Mesendoderm (in vitro differentiated cells): Measurements from ENCODE around the gene FAM174C.

ENCODE experiments used
- DNase-seq: peaks from one replicate; pipeline ENCODE4 v3.0.0; 2013
- H2AK5ac ChIP-seq: 2 replicates; pipeline ENCODE4 v1.6.1; 2013; ENCODE audit warnings: low read length, inconsistent platforms
- H2BK120ac ChIP-seq: 2 replicates; pipeline ENCODE4 v1.6.1; 2013; ENCODE audit warnings: low read depth, mild to moderate bottlenecking, low read length, moderate library complexity, mixed read lengths
- H2BK15ac ChIP-seq: replicated peaks from 2 replicates; pipeline ENCODE4 v1.6.1; 2013; ENCODE audit warnings: low read depth, mild to moderate bottlenecking, moderate library complexity
- H2BK5ac ChIP-seq: 2 replicates; pipeline ENCODE4 v1.6.1; 2013; ENCODE audit warnings: low read length, inconsistent platforms
- H3K18ac ChIP-seq: 2 replicates; pipeline ENCODE4 v1.6.1; 2013; ENCODE audit warnings: mild to moderate bottlenecking, low read length, mixed read lengths
- H3K23ac ChIP-seq: one replicate; pipeline ENCODE4 v1.6.1; 2013; ENCODE audit warnings: low read length
- H3K27ac ChIP-seq: 2 replicates; pipeline ENCODE4 v1.5.1; 2013; ENCODE audit warnings: low read depth, mild to moderate bottlenecking, inconsistent platforms, low read length, moderate library complexity
- H3K27me3 ChIP-seq: 2 replicates; pipeline ENCODE4 v1.6.1; 2013; ENCODE audit warnings: low read length, control low read depth, mild to moderate bottlenecking, inconsistent platforms; ENCODE audit not compliant: insufficient read depth, poor library complexity
- H3K36me3 ChIP-seq: 2 replicates; pipeline ENCODE4 v1.6.1; 2013; ENCODE audit warnings: low read length, inconsistent platforms; ENCODE audit not compliant: control insufficient read depth, insufficient read depth
- H3K4ac ChIP-seq: one replicate; pipeline ENCODE4 v1.6.1; 2013; ENCODE audit warnings: low read depth, mild to moderate bottlenecking, low read length, moderate library complexity
- H3K4me1 ChIP-seq: 2 replicates; pipeline ENCODE4 v1.6.1; 2013; ENCODE audit warnings: low read depth, low read length, inconsistent platforms; ENCODE audit not compliant: control insufficient read depth
- H3K4me2 ChIP-seq: 2 replicates; pipeline ENCODE4 v1.6.1; 2013; ENCODE audit warnings: low read length
- H3K4me3 ChIP-seq: 2 replicates; pipeline ENCODE4 v1.5.1; 2013; ENCODE audit warnings: mild to moderate bottlenecking, low read length
- H3K56ac ChIP-seq: one replicate; pipeline ENCODE4 v1.6.1; 2013; ENCODE audit warnings: low read length
- H3K79me1 ChIP-seq: 2 replicates; pipeline ENCODE4 v1.6.1; 2013; ENCODE audit warnings: low read length, inconsistent platforms
- H3K79me2 ChIP-seq: 2 replicates; pipeline ENCODE4 v1.6.1; 2013; ENCODE audit warnings: mild to moderate bottlenecking, low read length; ENCODE audit not compliant: control insufficient read depth, insufficient read depth
- H3K9ac ChIP-seq: 2 replicates; pipeline ENCODE4 v1.6.1; 2013; ENCODE audit warnings: low read length, inconsistent platforms
- H4K5ac ChIP-seq: one replicate; pipeline ENCODE4 v1.6.1; 2013; ENCODE audit warnings: low read length
- H4K8ac ChIP-seq: one replicate; pipeline ENCODE4 v1.6.1; 2013; ENCODE audit warnings: low read depth, mild to moderate bottlenecking, control low read depth, low read length, moderate library complexity
- WGBS: extraction: QIAGEN DNeasy Blood & Tissue Kit; methylation state at CpG from one replicate; pipeline ENCODE4 v1.1.7; 2013; ENCODE audit warnings: low lambda C conversion rate, missing lambda C conversion rate; ENCODE audit not compliant: insufficient coverage; ENCODE audit errors: extremely low coverage; 5-methylcytosine and 5-hydroxymethylcytosine counted together

Gene FAM174C

GRCh38 chr19:1290703-1291651 lies 15.6 kb downstream of the FAM174C start:
- Histone ChIP-seq H3K27ac (no peak overlapping the region), H3K18ac (no peak overlapping the region), H3K4ac (no peak overlapping the region), H4K5ac (no peak overlapping the region), H3K27me3 (no peaks in the 10 kb centered on the region), H2BK15ac (no peak overlapping the region), H3K36me3 (no peaks in the 10 kb centered on the region), H3K79me1 (no peaks in the 10 kb centered on the region), H3K79me2 (no peaks in the 10 kb centered on the region), H2BK120ac (no peak overlapping the region), H4K8ac (no peak overlapping the region), H3K23ac (no peak overlapping the region), H3K56ac (no peak overlapping the region), H3K4me1 (no peaks in the 10 kb centered on the region), H3K4me3 (no peak overlapping the region), H2BK5ac (no peak overlapping the region), H3K4me2 (no peak overlapping the region), H2AK5ac (no peak overlapping the region), H3K9ac (no peak overlapping the region)
- DNase-seq, result no peak
- no CpG with 5 or more reads among the region's 40 CpGs for WGBS

GRCh38 chr19:1291761-1292418 lies 16.6 kb downstream of the FAM174C start:
- Histone ChIP-seq H3K23ac (no peak overlapping the region), H3K4me1 (no peaks in the 10 kb centered on the region)
- DNase-seq, result no peak

GRCh38 chr19:1292419-1293151 lies 17.3 kb downstream of the FAM174C start:
- Histone ChIP-seq H3K27me3 (no peaks in the 10 kb centered on the region), H3K4me2 (no peak overlapping the region)

More at GRCh38 chr19:1291761-1292418, 16.6 kb downstream of the FAM174C start:
- Histone ChIP-seq H3K4me2 (no peak overlapping the region), H3K9ac (no peak overlapping the region), H3K79me2 (no peaks in the 10 kb centered on the region), H3K27me3 (no peaks in the 10 kb centered on the region), H2BK5ac (no peak overlapping the region), H3K27ac (no peak overlapping the region), H3K56ac (no peak overlapping the region), H3K36me3 (no peaks in the 10 kb centered on the region), H3K79me1 (no peaks in the 10 kb centered on the region), H2BK15ac (no peak overlapping the region), H3K4me3 (no peak overlapping the region), H3K4ac (no peak overlapping the region), H4K5ac (no peak overlapping the region), H2BK120ac (no peak overlapping the region), H2AK5ac (no peak overlapping the region), H3K18ac (no peak overlapping the region), H4K8ac (no peak overlapping the region)
- WGBS, result no CpG with 5 or more reads among the region's 25 CpGs

GRCh38 chr19:1293782-1294604 lies 18.7 kb downstream of the FAM174C start:
- Histone ChIP-seq H3K36me3 (no peaks in the 10 kb centered on the region), H3K9ac (no peak overlapping the region), H2BK15ac (no peak overlapping the region), H3K18ac (no peak overlapping the region), H2AK5ac (no peak overlapping the region), H3K4me2 (no peak overlapping the region), H3K4me1 (no peaks in the 10 kb centered on the region), H3K79me2 (no peaks in the 10 kb centered on the region), H3K56ac (no peak overlapping the region), H3K23ac (no peak overlapping the region), H3K4me3 (no peak overlapping the region), H3K27ac (no peak overlapping the region), H3K4ac (no peak overlapping the region), H2BK120ac (no peak overlapping the region), H3K27me3 (no peaks in the 10 kb centered on the region), H4K8ac (no peak overlapping the region), H4K5ac (no peak overlapping the region), H3K79me1 (no peaks in the 10 kb centered on the region), H2BK5ac (no peak overlapping the region)
- DNase-seq, result no peak
- WGBS, result no CpG with 5 or more reads among the region's 35 CpGs

More at GRCh38 chr19:1292419-1293151, 17.3 kb downstream of the FAM174C start:
- Histone ChIP-seq H3K79me2 (no peaks in the 10 kb centered on the region), H2BK120ac (no peak overlapping the region), H3K27ac (no peak overlapping the region), H3K36me3 (no peaks in the 10 kb centered on the region), H2BK5ac (no peak overlapping the region), H3K9ac (no peak overlapping the region), H4K8ac (no peak overlapping the region), H3K23ac (no peak overlapping the region), H4K5ac (no peak overlapping the region), H2BK15ac (no peak overlapping the region), H3K79me1 (no peaks in the 10 kb centered on the region), H3K18ac (no peak overlapping the region), H2AK5ac (no peak overlapping the region), H3K4me1 (no peaks in the 10 kb centered on the region), H3K4ac (no peak overlapping the region), H3K56ac (no peak overlapping the region), H3K4me3 (no peak overlapping the region)
- WGBS, result no CpG with 5 or more reads among the region's 17 CpGs
- DNase-seq, result no peak

GRCh38 chr19:1294688-1295087 lies 19.4 kb downstream of the FAM174C start:
- H3K79me1 ChIP-seq, result no peaks in the 10 kb centered on the region
- no peak overlapping the region for H3K4me2 ChIP-seq
- no CpG with 5 or more reads among the region's 14 CpGs for WGBS
- no peak overlapping the region for H2AK5ac ChIP-seq
- no peak overlapping the region for H3K18ac ChIP-seq
- no peak for DNase-seq
- no peak overlapping the region for H3K23ac ChIP-seq
- H3K4me3 ChIP-seq, result no peak overlapping the region
- no peak overlapping the region for H4K5ac ChIP-seq
- no peak overlapping the region for H3K9ac ChIP-seq
- no peak overlapping the region for H2BK120ac ChIP-seq
- H2BK15ac ChIP-seq, result no peak overlapping the region
- no peaks in the 10 kb centered on the region for H3K79me2 ChIP-seq
- no peaks in the 10 kb centered on the region for H3K27me3 ChIP-seq
- no peak overlapping the region for H3K4ac ChIP-seq
- no peak overlapping the region for H4K8ac ChIP-seq
- no peak overlapping the region for H2BK5ac ChIP-seq
- no peaks in the 10 kb centered on the region for H3K4me1 ChIP-seq
- H3K36me3 ChIP-seq, result no peaks in the 10 kb centered on the region
- H3K56ac ChIP-seq, result no peak overlapping the region
- no peak overlapping the region for H3K27ac ChIP-seq
